Hepatocyte (in vitro differentiated cells): ENCODE data around the gene TTC8. TPM values are rescaled to one million over a fixed set of nuclear protein-coding genes. Genes with fewer than 3 reads are reported as not detected.

Source experiments
- DNase-seq: peaks from one replicate; pipeline ENCODE4 v3.0.0-alpha.2; 2016; ENCODE audit warnings: low spot score
- H2AFZ ChIP-seq: fragments of 200-600 bp; sonication (generic); 2 replicates; pipeline ENCODE4 v1.6.0; 2016; ENCODE audit warnings: antibody characterized with exemption, mild to moderate bottlenecking
- H3K27ac ChIP-seq: fragments of 200-600 bp; sonication (generic); 2 replicates; pipeline ENCODE4 v1.5.1; 2016; ENCODE audit warnings: mild to moderate bottlenecking
- H3K27me3 ChIP-seq: fragments of 200-600 bp; sonication (generic); 2 replicates; pipeline ENCODE4 v1.6.1; 2016
- H3K36me3 ChIP-seq: fragments of 200-600 bp; sonication (generic); replicated peaks from 2 replicates; pipeline ENCODE4 v1.5.1; 2016; ENCODE audit warnings: low read depth; ENCODE audit not compliant: insufficient read depth
- H3K4me1 ChIP-seq: fragments of 200-600 bp; sonication (generic); 2 replicates; pipeline ENCODE4 v1.5.1; 2016; ENCODE audit warnings: mild to moderate bottlenecking, moderate library complexity; ENCODE audit not compliant: insufficient read depth
- H3K4me2 ChIP-seq: fragments of 200-600 bp; sonication (generic); 2 replicates; pipeline ENCODE4 v1.6.0; 2016
- H3K4me3 ChIP-seq: fragments of 200-600 bp; sonication (generic); 2 replicates; pipeline ENCODE4 v1.5.1; 2016; ENCODE audit warnings: mild to moderate bottlenecking
- H3K79me2 ChIP-seq: fragments of 200-600 bp; sonication (generic); 2 replicates; pipeline ENCODE4 v1.6.0; 2017; ENCODE audit warnings: mild to moderate bottlenecking
- H3K9me2 ChIP-seq: fragments of 200-600 bp; sonication (generic); replicated peaks from 2 replicates; pipeline ENCODE4 v1.6.0; 2017; ENCODE audit warnings: mild to moderate bottlenecking; ENCODE audit not compliant: insufficient read depth
- H3K9me3 ChIP-seq: fragments of 200-600 bp; sonication (generic); 2 replicates; pipeline ENCODE4 v1.5.1; 2016; ENCODE audit warnings: low read depth, mild to moderate bottlenecking
- H4K20me1 ChIP-seq: fragments of 200-600 bp; sonication (generic); 2 replicates; pipeline ENCODE4 v1.6.0; 2016; ENCODE audit warnings: mild to moderate bottlenecking; ENCODE audit not compliant: insufficient read depth, poor library complexity, severe bottlenecking
- EZH2 ChIP-seq: fragments of 200-600 bp; sonication (generic); IDR thresholded peaks from 2 replicates; pipeline ENCODE4 v1.6.1; 2016; ENCODE audit warnings: antibody characterized with exemption, mild to moderate bottlenecking, borderline replicate concordance
- EZH2phosphoT487 ChIP-seq: fragments of 200-600 bp; sonication (generic); IDR thresholded peaks from one replicate; pipeline ENCODE4 v1.6.1; 2018; ENCODE audit warnings: antibody characterized with exemption, mild to moderate bottlenecking, low read depth, moderate library complexity; ENCODE audit not compliant: unreplicated experiment, severe bottlenecking
- WGBS: methylation state at CpG from one replicate; pipeline ENCODE4 v1.1.6; 2016; ENCODE audit warnings: low lambda C conversion rate; ENCODE audit errors: missing lambda C conversion rate; 5-methylcytosine and 5-hydroxymethylcytosine counted together
- polyA plus RNA-seq: library from polyadenylated mRNA; unstranded; fragments of >200 nt; fragmentation: Nextera tagmentation; extraction: Ambion mirVana; gene quantifications from 2 replicates; pipeline ENCODE4 v1.2.1, GENCODE V29; 2016
- total RNA-seq: library from RNA; depleted of rRNA; stranded (reverse); fragments of >200 nt; gene quantifications from 2 replicates; pipeline ENCODE4 v1.2.3, GENCODE V29; 2014
- TF ChIP-seq, protein P1 (sequence below): fragments of 200-600 bp; sonication (generic); IDR thresholded peaks from 2 replicates; pipeline ENCODE4 v1.5.1; 2016; ENCODE audit warnings: antibody characterized with exemption, mild to moderate bottlenecking; ENCODE audit not compliant: poor library complexity

The TTC8 gene
- total and polyA plus RNA-seq, 2 experiments from 2014 or later, result 23.0 to 25.6 TPM

- Histone ChIP-seq H3K79me2 (no peaks in the 10 kb centered on the region), H3K27me3 (no peaks in the 10 kb centered on the region), H3K36me3 (no peaks in the 10 kb centered on the region), H4K20me1 (no peaks in the 10 kb centered on the region), H3K4me1 (no peaks in the 10 kb centered on the region), H3K4me2 (no peak overlapping the region), H3K4me3 (no peak overlapping the region), H3K9me2 (no peaks in the 10 kb centered on the region), H3K9me3 (no peaks in the 10 kb centered on the region), H3K27ac (no peak overlapping the region), H2AFZ (no peak overlapping the region)
- 82% methylated on average over 1 of the region's 1 CpG for WGBS
- no peak for DNase-seq
- TF ChIP-seq EZH2 (no peak), EZH2phosphoT487 (no peak)
- TF ChIP-seq, protein P1, sequence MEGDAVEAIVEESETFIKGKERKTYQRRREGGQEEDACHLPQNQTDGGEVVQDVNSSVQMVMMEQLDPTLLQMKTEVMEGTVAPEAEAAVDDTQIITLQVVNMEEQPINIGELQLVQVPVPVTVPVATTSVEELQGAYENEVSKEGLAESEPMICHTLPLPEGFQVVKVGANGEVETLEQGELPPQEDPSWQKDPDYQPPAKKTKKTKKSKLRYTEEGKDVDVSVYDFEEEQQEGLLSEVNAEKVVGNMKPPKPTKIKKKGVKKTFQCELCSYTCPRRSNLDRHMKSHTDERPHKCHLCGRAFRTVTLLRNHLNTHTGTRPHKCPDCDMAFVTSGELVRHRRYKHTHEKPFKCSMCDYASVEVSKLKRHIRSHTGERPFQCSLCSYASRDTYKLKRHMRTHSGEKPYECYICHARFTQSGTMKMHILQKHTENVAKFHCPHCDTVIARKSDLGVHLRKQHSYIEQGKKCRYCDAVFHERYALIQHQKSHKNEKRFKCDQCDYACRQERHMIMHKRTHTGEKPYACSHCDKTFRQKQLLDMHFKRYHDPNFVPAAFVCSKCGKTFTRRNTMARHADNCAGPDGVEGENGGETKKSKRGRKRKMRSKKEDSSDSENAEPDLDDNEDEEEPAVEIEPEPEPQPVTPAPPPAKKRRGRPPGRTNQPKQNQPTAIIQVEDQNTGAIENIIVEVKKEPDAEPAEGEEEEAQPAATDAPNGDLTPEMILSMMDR, result no peak
These were observed 78.4 kb downstream of the TTC8 start for GRCh38 chr14:88902850-88903249.

DNA sequence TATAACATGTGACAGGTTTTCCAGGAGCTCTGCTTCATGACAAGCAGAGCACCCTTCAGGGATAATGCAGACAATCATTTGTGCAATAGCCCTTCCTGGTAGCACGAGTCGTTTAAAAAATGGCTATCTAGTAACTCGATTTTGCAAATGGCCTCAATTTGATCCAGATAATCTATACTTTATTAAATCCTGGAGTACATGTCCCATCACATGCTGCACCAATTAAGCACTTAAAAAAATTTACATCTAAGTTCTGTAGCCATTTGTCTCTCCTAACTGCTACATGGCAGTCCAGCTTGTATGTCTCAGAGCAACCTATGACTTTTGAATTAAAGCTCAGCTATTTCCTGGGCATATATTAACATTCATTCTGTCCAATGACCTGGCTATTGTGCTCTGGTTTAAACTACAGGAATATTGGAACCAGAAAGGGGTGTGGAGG lies 79.8 kb downstream of the TTC8 start:
- H3K27me3 ChIP-seq, result no peaks in the 10 kb centered on the region
- DNase-seq, result no peak
- no peaks in the 10 kb centered on the region for H3K4me1 ChIP-seq
- no peaks in the 10 kb centered on the region for H3K36me3 ChIP-seq
- no peaks in the 10 kb centered on the region for H3K9me2 ChIP-seq
- H3K9me3 ChIP-seq, result no peaks in the 10 kb centered on the region
- H3K79me2 ChIP-seq, result no peaks in the 10 kb centered on the region
- no peak for TF ChIP-seq EZH2
- no peak for TF ChIP-seq EZH2phosphoT487
- TF ChIP-seq, protein P1, result no peak
- H3K4me3 ChIP-seq, result no peak overlapping the region
- 80% methylated on average over 3 of the region's 3 CpGs for WGBS
- no peak overlapping the region for H2AFZ ChIP-seq
- no peak overlapping the region for H3K4me2 ChIP-seq
- H4K20me1 ChIP-seq, result no peaks in the 10 kb centered on the region
- H3K27ac ChIP-seq, result no peak overlapping the region

GRCh38 chr14:88904864-88905263 lies 80.4 kb downstream of the TTC8 start:
- H3K4me1 ChIP-seq, result no peaks in the 10 kb centered on the region
- no peaks in the 10 kb centered on the region for H3K36me3 ChIP-seq
- TF ChIP-seq EZH2phosphoT487 (no peak), EZH2 (no peak)
- TF ChIP-seq, protein P1, result no peak
- no peak for DNase-seq
- H3K27me3 ChIP-seq, result no peaks in the 10 kb centered on the region
- no peaks in the 10 kb centered on the region for H3K79me2 ChIP-seq
- no peak overlapping the region for H3K4me2 ChIP-seq
- no peaks in the 10 kb centered on the region for H3K9me2 ChIP-seq
- no peak overlapping the region for H3K4me3 ChIP-seq
- no peak overlapping the region for H2AFZ ChIP-seq
- H4K20me1 ChIP-seq, result no peaks in the 10 kb centered on the region
- H3K27ac ChIP-seq, result no peak overlapping the region
- WGBS, result 74% methylated on average over 5 of the region's 5 CpGs
- no peaks in the 10 kb centered on the region for H3K9me3 ChIP-seq

GRCh38 chr14:88908216-88908615 lies 83.8 kb downstream of the TTC8 start:
- no peaks in the 10 kb centered on the region for H3K9me2 ChIP-seq
- no peak for DNase-seq
- H3K79me2 ChIP-seq, result no peaks in the 10 kb centered on the region
- H2AFZ ChIP-seq, result no peak overlapping the region
- TF ChIP-seq EZH2 (no peak), EZH2phosphoT487 (no peak)
- TF ChIP-seq, protein P1, result no peak
- WGBS, result 86% methylated on average over 1 of the region's 1 CpG
- no peaks in the 10 kb centered on the region for H3K4me1 ChIP-seq
- H3K9me3 ChIP-seq, result no peaks in the 10 kb centered on the region
- no peaks in the 10 kb centered on the region for H4K20me1 ChIP-seq
- no peak overlapping the region for H3K4me2 ChIP-seq
- no peaks in the 10 kb centered on the region for H3K36me3 ChIP-seq
- H3K27me3 ChIP-seq, result no peaks in the 10 kb centered on the region
- no peak overlapping the region for H3K4me3 ChIP-seq
- no peak overlapping the region for H3K27ac ChIP-seq
